CD4-positive, alpha-beta memory T cell (primary cell): ENCODE measurements around the gene SHC3. TPM values are rescaled to one million over a fixed set of nuclear protein-coding genes. Genes with fewer than 3 reads are reported as not detected.

Experiments used
- CTCF ChIA-PET: fragments of 350-600 bp; sonication (Branson Sonifier 250); formaldehyde crosslinking; loops from one replicate; lab custom pipeline; 2021; ENCODE audit warnings: inconsistent platforms; ENCODE audit not compliant: partially characterized antibody; lab: Charles Lee
- POLR2A ChIA-PET: fragments of 350-600 bp; sonication (Branson Sonifier 250); formaldehyde crosslinking; loops from one replicate; lab custom pipeline; 2021; ENCODE audit not compliant: partially characterized antibody; lab: Charles Lee
- DNase-seq, 5 donors: peaks; one replicate each; pipeline versions ENCODE4 v3.0.0 to v3.0.0-alpha.2; 2020 to 2022; ENCODE audit warnings: mixed read lengths in 1 of 5
- H3K27ac ChIP-seq: one replicate; pipeline ENCODE4 v1.7.0; 2013; ENCODE audit warnings: low read depth, low read length
- H3K27me3 ChIP-seq: 2 replicates; pipeline ENCODE4 v1.7.0; 2013; ENCODE audit warnings: mild to moderate bottlenecking, low read length, moderate library complexity; ENCODE audit not compliant: insufficient read depth
- H3K36me3 ChIP-seq: 2 replicates; pipeline ENCODE4 v1.7.0; 2013; ENCODE audit warnings: mild to moderate bottlenecking, low read length, moderate library complexity; ENCODE audit not compliant: insufficient read depth
- H3K4me1 ChIP-seq: 2 replicates; pipeline ENCODE4 v1.7.0; 2013; ENCODE audit warnings: mild to moderate bottlenecking, low read length, moderate library complexity; ENCODE audit not compliant: insufficient read depth
- H3K4me3 ChIP-seq, 2 donors: one replicate each; pipeline ENCODE4 v1.7.0; 2013; ENCODE audit warnings: low read length in 2 of 2, mild to moderate bottlenecking in 1 of 2
- H3K9me3 ChIP-seq, 2 donors: one replicate each; pipeline ENCODE4 v1.7.0; 2013; ENCODE audit warnings: low read length in 2 of 2, control low read depth in 1 of 2; ENCODE audit not compliant: control insufficient read depth in 1 of 2
- H3K27ac Mint-ChIP-seq, 7 donors: one replicate each; pipeline ENCODE4 v1.8.0; 2020 to 2021; ENCODE audit warnings: mixed read lengths in 7 of 7, mild to moderate bottlenecking in 6 of 7, inconsistent platforms in 3 of 7, moderate library complexity in 3 of 7
- H3K27me3 Mint-ChIP-seq, 2 donors: one replicate each; pipeline ENCODE4 v1.8.0; 2020 to 2021; ENCODE audit warnings: mixed read lengths in 2 of 2
- H3K36me3 Mint-ChIP-seq, 2 donors: one replicate each; pipeline ENCODE4 v1.8.0; 2020 to 2021; ENCODE audit warnings: mixed read lengths in 2 of 2, inconsistent platforms in 1 of 2, mild to moderate bottlenecking in 1 of 2
- H3K4me1 Mint-ChIP-seq, 4 donors: one replicate each; pipeline ENCODE4 v1.8.0; 2020 to 2021; ENCODE audit warnings: mixed read lengths in 4 of 4, mild to moderate bottlenecking in 1 of 4
- H3K4me3 Mint-ChIP-seq, 8 donors: one replicate each; pipeline ENCODE4 v1.8.0; 2020 to 2021; ENCODE audit warnings: mixed read lengths in 8 of 8, mild to moderate bottlenecking in 7 of 8, moderate library complexity in 6 of 8, inconsistent platforms in 3 of 8
- H3K9me3 Mint-ChIP-seq, 8 donors: one replicate each; pipeline ENCODE4 v1.8.0; 2020 to 2021; ENCODE audit warnings: mixed read lengths in 8 of 8, mild to moderate bottlenecking in 5 of 8, inconsistent platforms in 3 of 8, moderate library complexity in 1 of 8
- intact Hi-C: fragments of 100-400 bp; cut with micrococcal nuclease; formaldehyde crosslinking; loops from one replicate; pipeline ENCODE4 v1.15.1; 2023
- polyA plus RNA-seq, 2 donors: library from polyadenylated mRNA; unstranded; fragments of 300-500 nt; fragmentation: Illumina TruSeq; gene quantifications; one replicate each; pipeline ENCODE4 v1.2.3, GENCODE V29; 2021
- total RNA-seq, 2 experiments: library from RNA; stranded (reverse); gene quantifications; one replicate each; pipeline ENCODE4 v1.2.3, GENCODE V29; 2021

SHC3 gene
- total and polyA plus RNA-seq, 4 experiments from 2014 or later = 0.06 TPM; not detected in 3

DNA sequence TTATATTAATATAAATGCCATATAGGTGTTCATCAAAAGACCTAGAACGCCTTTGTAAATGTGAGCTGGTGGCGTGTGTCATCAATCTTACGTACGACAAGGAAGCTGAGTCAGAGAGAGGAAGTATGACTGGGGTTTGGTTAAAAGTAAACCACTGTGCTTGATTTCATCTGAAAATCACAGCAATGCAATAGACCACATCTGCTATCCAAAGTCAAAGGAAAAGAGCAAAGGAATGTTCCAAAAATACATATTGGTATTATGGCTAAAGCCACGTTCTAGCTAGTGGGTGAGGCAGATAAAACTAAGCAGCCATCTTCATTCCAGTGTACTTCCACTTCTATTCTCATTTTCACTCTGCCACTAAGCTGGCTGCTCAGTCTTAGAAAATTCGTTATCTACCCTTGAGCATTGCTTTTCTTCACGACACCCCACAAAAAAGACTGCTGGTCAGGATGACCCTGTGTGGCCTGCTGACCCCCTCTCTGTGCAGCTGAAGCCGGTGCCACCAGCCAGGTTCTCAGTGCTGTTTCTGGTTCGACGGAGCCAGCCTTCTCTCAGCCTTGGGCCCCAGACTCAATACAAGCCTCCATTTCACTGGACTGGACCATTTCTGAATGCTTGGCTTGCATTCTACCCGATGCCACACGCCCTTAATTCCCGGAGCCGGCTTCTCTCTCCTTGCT lies 23.8 kb downstream of the SHC3 start:
- peaks cover 0 to 3% (median 0%) of the 10 kb centered on the region in 8 donors for H3K9me3 Mint-ChIP-seq

DNA sequence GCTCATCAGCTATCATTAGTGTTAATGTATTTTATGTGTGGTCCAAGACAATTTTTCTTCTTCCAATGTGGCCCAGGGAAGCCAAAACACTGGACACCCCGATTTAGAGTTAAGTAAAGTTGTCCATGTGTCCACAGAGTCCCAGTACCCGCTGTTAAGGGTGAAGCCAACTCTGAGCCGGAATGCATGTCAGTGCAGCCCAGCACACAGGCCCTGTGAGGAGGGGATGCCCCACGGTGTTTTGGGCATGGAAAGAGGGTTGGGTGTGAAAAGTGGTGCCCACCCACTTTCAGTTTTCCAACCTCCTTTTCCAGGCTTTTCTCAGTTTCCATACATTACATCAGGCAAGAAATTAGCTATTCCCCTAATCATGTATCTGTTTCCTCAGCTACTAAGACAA lies 24.4 kb downstream of the SHC3 start:
- Histone ChIP-seq H3K36me3 (no peaks in the 10 kb centered on the region), H3K4me1 (no peaks in the 10 kb centered on the region), H3K27ac (no peak overlapping the region), H3K9me3 (no peaks in the 10 kb centered on the region), H3K4me3 (no peak overlapping the region), H3K27me3 (peaks cover 5% of the 10 kb centered on the region)
- no peak overlapping the region for H3K27ac Mint-ChIP-seq
- H3K9me3 Mint-ChIP-seq = peaks cover 0 to 2% (median 0%) of the 10 kb centered on the region in 8 donors
- peaks cover 5 to 18% (median 6%) of the 10 kb centered on the region in 4 donors for H3K4me1 Mint-ChIP-seq
- H3K4me3 Mint-ChIP-seq = no peak overlapping the region
- ChIA-PET POLR2A (no interaction called here), CTCF (interaction anchor here (0.6 to 1.3 kb wide), 3 partner anchors 19 to 1726 kb away, joined by 3 to 4 read pairs (median 3); no protein-coding TSS in a partner anchor)
- intact Hi-C loops = no loop called here
- DNase-seq = no peak
- H3K36me3 Mint-ChIP-seq = no peaks in the 10 kb centered on the region
- H3K27me3 Mint-ChIP-seq = peaks cover 8 to 23% of the 10 kb centered on the region in 2 donors

More for the DNA sequence above, 23.8 kb downstream of the SHC3 start:
- ChIA-PET CTCF (interaction anchor here (0.6 to 1.3 kb wide), 3 partner anchors 18 to 1727 kb away, joined by 3 to 4 read pairs (median 3); no protein-coding TSS in a partner anchor), POLR2A (no interaction called here)
- Histone ChIP-seq H3K27me3 (peaks cover 5% of the 10 kb centered on the region), H3K36me3 (no peaks in the 10 kb centered on the region), H3K27ac (no peak overlapping the region), H3K9me3 (no peaks in the 10 kb centered on the region), H3K4me1 (no peaks in the 10 kb centered on the region), H3K4me3 (no peak overlapping the region)
- peak in 2 of 5 donors; percentile 6 to 22 for DNase-seq
- Mint-ChIP-seq H3K27ac (no peak overlapping the region), H3K27me3 (peaks cover 10 to 26% of the 10 kb centered on the region in 2 donors), H3K4me3 (peak overlapping the region in 1 of 8 donors; percentile 35), H3K36me3 (no peaks in the 10 kb centered on the region), H3K4me1 (peaks cover 5 to 18% (median 6%) of the 10 kb centered on the region in 4 donors)
- intact Hi-C loops = no loop called here

DNA sequence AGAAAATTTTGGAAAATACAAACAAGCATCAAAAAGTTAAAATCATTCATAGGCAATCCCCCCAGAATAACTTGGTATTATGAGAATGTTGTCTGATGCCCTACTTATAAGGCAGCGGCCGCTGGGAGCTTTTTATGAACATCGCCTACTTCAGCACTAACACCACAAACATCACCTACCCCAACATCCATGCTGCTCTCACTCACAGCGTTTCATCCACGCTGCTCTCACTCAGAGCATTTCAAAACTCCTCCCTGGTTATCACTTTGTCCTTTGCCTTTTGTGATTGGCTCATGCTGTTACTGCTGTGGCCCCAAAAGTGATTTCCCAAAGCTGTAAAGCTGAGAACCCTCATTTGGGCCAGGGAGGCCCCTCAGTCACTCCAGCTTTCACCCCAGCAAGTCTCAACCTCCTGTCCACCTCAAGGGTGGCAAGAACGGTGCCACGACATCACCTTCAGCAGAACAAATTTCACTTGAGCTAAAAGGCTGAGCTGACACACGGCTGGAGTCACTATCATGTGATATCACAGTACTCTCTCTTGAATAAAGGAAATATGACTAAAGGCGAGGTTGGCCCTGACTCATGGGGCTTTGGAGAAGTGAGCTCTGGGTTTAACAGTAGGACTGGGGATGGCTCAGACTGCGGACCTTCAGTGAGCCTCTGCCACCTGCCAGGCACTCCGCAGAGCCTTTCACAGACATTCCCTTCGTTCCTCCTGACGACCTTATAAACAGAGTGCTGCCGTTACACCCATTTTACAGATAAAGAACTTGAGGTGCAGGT lies 25.2 kb downstream of the SHC3 start:
- Mint-ChIP-seq H3K27ac (no peak overlapping the region), H3K4me1 (peaks cover 5 to 18% (median 6%) of the 10 kb centered on the region in 4 donors), H3K27me3 (peaks cover 7 to 20% of the 10 kb centered on the region in 2 donors), H3K9me3 (peaks cover 0 to 2% (median 0%) of the 10 kb centered on the region in 8 donors), H3K4me3 (no peak overlapping the region), H3K36me3 (no peaks in the 10 kb centered on the region)
- H3K4me1 ChIP-seq = no peaks in the 10 kb centered on the region
- no peak overlapping the region for H3K4me3 ChIP-seq
- intact Hi-C loops = no loop called here
- H3K36me3 ChIP-seq = no peaks in the 10 kb centered on the region
- peaks cover 5% of the 10 kb centered on the region for H3K27me3 ChIP-seq
- H3K27ac ChIP-seq = no peak overlapping the region
- DNase-seq = no peak
- POLR2A ChIA-PET = no interaction called here
- CTCF ChIA-PET = interaction anchor here (1.3 kb wide), 1 partner anchor 20 kb away, joined by 4 read pairs; no protein-coding TSS in a partner anchor
- H3K9me3 ChIP-seq = no peaks in the 10 kb centered on the region

GRCh38 chr9:89149726-89150125 lies 28.9 kb downstream of the SHC3 start:
- ChIA-PET CTCF (no interaction called here), POLR2A (no interaction called here)
- no peak overlapping the region for H3K27ac ChIP-seq
- intact Hi-C loops = no loop called here
- no peaks in the 10 kb centered on the region for H3K36me3 ChIP-seq
- Mint-ChIP-seq H3K9me3 (peaks cover 0 to 2% (median 0%) of the 10 kb centered on the region in 8 donors), H3K27me3 (peaks cover 7 to 11% of the 10 kb centered on the region in 2 donors), H3K4me1 (peaks cover 2 to 13% (median 2%) of the 10 kb centered on the region in 4 donors), H3K36me3 (no peaks in the 10 kb centered on the region), H3K4me3 (no peak overlapping the region), H3K27ac (no peak overlapping the region)
- H3K9me3 ChIP-seq = no peaks in the 10 kb centered on the region
- no peaks in the 10 kb centered on the region for H3K4me1 ChIP-seq
- no peak overlapping the region for H3K4me3 ChIP-seq
- peaks cover 5% of the 10 kb centered on the region for H3K27me3 ChIP-seq
- no peak for DNase-seq

GRCh38 chr9:89145097-89145496 lies 33.5 kb downstream of the SHC3 start:
- H3K27ac Mint-ChIP-seq = no peak overlapping the region
- H3K27me3 ChIP-seq = no peaks in the 10 kb centered on the region
- no peaks in the 10 kb centered on the region for H3K4me1 Mint-ChIP-seq
- no peaks in the 10 kb centered on the region for H3K4me1 ChIP-seq
- no peaks in the 10 kb centered on the region for H3K9me3 ChIP-seq
- no peak overlapping the region for H3K4me3 Mint-ChIP-seq
- ChIA-PET POLR2A (no interaction called here), CTCF (no interaction called here)
- DNase-seq = no peak
- no peak overlapping the region for H3K27ac ChIP-seq
- peaks cover 1 to 6% of the 10 kb centered on the region in 2 donors for H3K27me3 Mint-ChIP-seq
- H3K36me3 ChIP-seq = no peaks in the 10 kb centered on the region
- H3K4me3 ChIP-seq = no peak overlapping the region
- intact Hi-C loops = no loop called here
- H3K36me3 Mint-ChIP-seq = no peaks in the 10 kb centered on the region
- H3K9me3 Mint-ChIP-seq = peaks cover 0 to 2% (median 0%) of the 10 kb centered on the region in 8 donors

- intact Hi-C loops = no loop called here
- DNase-seq = no peak
- no peaks in the 10 kb centered on the region for H3K4me1 ChIP-seq
- H3K36me3 ChIP-seq = no peaks in the 10 kb centered on the region
- Mint-ChIP-seq H3K9me3 (peaks cover 0 to 2% (median 0%) of the 10 kb centered on the region in 8 donors), H3K36me3 (no peaks in the 10 kb centered on the region), H3K27ac (no peak overlapping the region), H3K4me3 (no peak overlapping the region), H3K4me1 (no peaks in the 10 kb centered on the region), H3K27me3 (peaks cover 1 to 8% of the 10 kb centered on the region in 2 donors)
- ChIA-PET POLR2A (no interaction called here), CTCF (no interaction called here)
- H3K4me3 ChIP-seq = no peak overlapping the region
- H3K27ac ChIP-seq = no peak overlapping the region
- H3K9me3 ChIP-seq = no peaks in the 10 kb centered on the region
- no peaks in the 10 kb centered on the region for H3K27me3 ChIP-seq
Observed at GRCh38 chr9:89144238-89144637, 34.4 kb downstream of the SHC3 start.

DNA sequence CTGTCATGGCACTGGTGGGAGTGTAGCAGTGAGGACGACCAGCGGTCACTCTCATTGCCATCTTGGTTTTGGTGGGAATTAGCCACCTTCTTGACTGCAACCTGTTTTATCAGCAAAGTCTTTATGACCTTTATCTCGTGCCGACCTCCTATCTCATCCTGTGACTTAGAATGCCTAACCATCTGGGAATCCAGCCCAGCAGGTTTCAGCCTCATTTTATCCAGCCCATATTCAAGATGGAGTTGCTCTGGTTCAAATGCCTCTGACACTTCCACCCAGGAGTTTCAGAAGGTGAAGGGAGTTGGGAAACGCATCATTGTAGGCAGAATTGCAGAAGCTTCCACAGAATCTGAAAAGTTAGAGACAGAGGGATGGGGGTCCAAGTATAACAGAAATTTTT lies 35.4 kb downstream of the SHC3 start:
- no peaks in the 10 kb centered on the region for H3K36me3 ChIP-seq
- peaks cover 1 to 11% of the 10 kb centered on the region in 2 donors for H3K27me3 Mint-ChIP-seq
- DNase-seq = no peak
- no peaks in the 10 kb centered on the region for H3K27me3 ChIP-seq
- no peaks in the 10 kb centered on the region for H3K4me1 Mint-ChIP-seq
- no peak overlapping the region for H3K27ac ChIP-seq
- no peak overlapping the region for H3K4me3 ChIP-seq
- peaks cover 0 to 2% (median 0%) of the 10 kb centered on the region in 8 donors for H3K9me3 Mint-ChIP-seq
- CTCF ChIA-PET = no interaction called here
- H3K4me3 Mint-ChIP-seq = no peak overlapping the region
- no peaks in the 10 kb centered on the region for H3K36me3 Mint-ChIP-seq
- POLR2A ChIA-PET = no interaction called here
- no peaks in the 10 kb centered on the region for H3K9me3 ChIP-seq
- no peaks in the 10 kb centered on the region for H3K4me1 ChIP-seq
- H3K27ac Mint-ChIP-seq = no peak overlapping the region
- intact Hi-C loops = no loop called here
